ENCODE data around the gene PANK1. TPM values are rescaled to one million over a fixed set of nuclear protein-coding genes. Genes with fewer than 3 reads are reported as not detected.

PANK1 gene
- total RNA-seq, result 3.8 and 6.0 TPM in 2 replicates

DNA sequence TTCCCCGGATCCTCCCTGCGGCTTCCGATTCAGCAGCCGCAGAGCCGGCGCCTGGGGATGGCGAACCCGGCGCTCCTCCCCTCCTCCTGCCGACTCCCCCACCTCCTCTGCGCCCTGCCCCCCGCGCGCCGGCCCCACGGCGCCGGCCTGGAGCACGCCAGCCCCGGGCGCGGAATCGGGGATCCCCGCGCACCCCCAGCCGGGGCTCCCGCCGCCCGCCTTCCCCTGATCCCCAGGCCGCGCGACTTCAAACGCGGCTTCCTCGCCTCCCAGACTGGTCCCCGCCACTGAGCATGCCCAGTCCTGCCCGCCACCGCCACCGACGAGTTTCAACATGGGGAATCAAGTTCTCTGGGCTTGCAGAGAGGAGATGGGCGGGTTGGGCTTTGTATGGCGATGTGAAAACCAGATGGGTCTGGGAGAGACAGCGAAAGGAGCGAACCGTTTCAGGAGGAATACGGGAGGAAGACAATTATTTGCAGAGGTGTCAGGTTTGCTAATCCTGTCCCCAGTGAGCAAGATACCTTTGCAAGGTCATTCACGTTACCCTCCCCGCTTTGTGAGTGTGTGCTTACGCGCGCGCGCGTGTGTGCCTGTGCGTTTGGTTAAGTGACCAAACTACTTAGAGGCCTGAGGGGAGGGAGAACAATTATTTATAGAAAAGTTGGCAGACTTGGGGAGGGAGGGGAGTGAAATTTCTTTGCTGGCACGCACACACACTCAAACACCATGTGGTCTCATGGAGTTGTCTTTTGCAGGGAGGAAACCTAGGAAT lies at the start of gene PANK1:
Gene PANK1, minus strand, starts transcription at position 276 of the 775 bp plus-strand sequence. CDS start 351 bp downstream, outside the sequence.
- intact Hi-C loops (cut with micrococcal nuclease), result loop anchor here (1.0 to 10.0 kb wide), 10 partner anchors 56 to 1830 kb away; partner anchors contain the start of genes ATAD1, IFIT1, KIF20B and RPP30

DNA sequence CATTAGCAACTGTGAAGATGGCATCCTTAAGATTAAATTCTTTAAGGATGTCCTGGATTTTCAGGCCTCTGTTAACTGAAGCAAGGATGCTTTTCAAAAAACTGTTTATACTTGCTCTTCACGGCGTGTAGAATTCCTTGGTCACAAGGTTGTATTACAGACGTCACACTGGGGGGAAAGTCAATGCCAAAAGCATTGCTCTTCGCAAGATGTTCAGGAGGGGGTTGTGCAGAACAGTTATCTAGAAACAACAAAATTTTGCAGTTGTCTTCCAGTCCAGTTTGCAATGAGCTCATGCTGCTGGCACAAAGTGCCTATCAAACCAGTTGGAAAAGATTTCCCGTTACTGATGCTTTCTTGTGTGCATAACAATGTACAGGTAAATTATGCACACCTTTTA lies 48.1 kb upstream of the PANK1 start:
- intact Hi-C loops (cut with micrococcal nuclease), result no loop called here

DNA sequence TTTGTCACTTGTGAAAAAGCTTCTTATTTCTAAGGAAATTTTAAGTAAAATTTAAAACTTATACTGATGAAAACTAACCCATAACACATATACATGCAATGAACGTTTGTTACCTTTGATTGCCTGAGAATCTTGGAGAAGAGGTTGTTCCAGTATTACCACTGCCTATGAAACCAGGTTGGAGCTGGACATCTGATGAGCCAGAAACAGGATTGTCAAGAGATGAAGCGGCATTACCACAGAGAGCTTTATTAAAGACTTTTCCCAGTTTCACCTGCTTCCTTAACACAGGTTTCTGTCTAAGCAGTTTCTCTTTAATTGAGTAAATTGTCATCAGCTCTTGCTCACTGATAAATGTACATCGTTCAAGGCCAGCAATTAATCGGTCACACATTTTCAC lies 47.4 kb upstream of the PANK1 start:
- intact Hi-C loops (cut with micrococcal nuclease), result no loop called here

DNA sequence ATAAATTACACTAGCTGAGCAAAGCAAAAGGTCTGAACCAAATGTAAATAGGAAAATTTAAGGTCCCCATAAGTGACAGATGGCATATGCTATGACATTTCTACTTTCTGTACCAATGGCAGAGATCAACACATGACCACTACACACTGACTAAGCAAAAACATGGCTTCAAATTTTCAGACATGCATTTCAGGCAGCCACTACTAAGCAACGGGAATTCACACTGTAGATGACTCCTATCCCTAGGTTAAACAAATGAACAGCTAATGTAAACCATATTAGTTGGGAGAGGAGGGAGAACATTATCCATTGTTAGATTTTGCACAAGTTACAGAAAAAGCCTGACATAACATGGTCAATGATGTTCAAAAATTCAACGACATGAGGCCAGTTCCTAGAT lies 45.0 kb upstream of the PANK1 start:
- intact Hi-C loops (cut with micrococcal nuclease), result no loop called here

DNA sequence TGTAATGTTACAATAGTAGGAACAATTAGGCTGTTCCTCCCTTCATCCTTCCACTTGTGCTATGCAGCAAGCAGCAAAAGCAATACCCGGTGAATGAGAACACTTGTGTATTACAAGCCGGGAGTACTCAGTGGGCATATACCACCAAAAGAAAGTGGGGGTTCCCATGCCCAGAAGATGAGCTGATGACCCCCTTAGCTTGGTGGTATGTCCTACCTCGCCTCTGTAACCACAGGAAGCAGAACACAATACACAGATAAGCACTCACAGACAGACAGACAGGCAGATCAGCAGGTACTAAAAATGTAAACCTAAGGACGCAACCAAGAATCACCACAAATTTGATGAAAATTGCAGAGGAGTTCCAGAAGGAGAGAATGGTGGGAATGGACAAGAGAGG lies 40.9 kb upstream of the PANK1 start:
- intact Hi-C loops (cut with micrococcal nuclease), result no loop called here

DNA sequence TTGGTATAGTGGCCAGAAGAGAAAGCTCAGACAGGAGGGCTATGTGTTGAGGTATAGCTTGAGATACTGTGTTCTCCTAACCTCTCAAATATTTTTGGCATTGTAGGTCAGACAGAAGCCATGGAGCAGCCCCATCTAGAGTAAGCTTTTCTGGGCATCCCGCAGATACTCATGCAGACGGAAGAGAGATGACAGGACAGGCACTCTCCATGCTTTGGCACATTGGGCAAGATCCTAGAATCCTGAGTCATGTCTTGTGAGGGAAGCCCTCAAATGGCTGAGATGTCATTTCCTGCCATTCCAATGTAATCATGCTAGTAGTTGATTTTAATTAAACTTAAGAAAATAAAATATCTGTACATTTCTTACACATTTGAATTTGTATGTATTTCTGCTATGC lies 39.6 kb upstream of the PANK1 start:
- intact Hi-C loops (cut with micrococcal nuclease), result no loop called here

DNA sequence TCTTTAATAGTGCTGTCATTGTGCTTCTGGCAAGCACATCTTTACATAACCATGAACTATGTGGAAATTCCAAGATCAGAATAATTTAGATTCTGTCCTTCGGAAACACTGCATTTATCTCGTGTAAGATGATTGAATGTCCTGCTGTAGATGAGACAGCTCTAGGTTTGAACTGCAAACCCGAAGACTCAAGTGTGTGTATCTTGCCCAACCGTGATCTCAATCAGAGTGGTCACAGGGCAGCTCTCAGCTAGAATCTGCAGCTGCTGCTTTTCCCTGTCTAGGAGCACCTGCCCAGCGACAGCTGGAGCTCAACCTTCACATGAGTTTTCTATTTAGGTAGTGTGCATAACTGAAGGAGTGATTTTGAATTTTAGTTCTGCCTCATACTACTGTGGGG lies 38.8 kb upstream of the PANK1 start:
- intact Hi-C loops (cut with micrococcal nuclease), result no loop called here

DNA sequence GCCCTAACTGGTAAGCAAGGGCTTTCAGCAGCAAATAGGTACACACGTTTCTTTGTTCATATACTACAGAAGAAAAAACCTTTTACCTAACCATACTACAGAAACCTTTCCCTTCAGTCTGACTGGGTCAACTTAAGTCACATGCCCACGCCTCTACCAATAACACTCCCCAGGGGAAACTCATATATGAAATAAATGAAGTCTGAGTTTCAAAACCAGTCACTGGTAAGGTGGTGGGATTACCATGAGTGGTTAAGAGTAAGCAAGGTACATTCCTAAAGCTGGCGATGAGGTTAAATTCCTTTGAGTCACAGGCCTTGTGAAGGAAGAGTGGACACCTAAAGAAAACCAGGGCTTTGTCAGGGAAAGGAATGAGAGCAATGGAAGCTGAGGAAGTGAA lies 34.9 kb upstream of the PANK1 start:
- intact Hi-C loops (cut with micrococcal nuclease), result no loop called here

DNA sequence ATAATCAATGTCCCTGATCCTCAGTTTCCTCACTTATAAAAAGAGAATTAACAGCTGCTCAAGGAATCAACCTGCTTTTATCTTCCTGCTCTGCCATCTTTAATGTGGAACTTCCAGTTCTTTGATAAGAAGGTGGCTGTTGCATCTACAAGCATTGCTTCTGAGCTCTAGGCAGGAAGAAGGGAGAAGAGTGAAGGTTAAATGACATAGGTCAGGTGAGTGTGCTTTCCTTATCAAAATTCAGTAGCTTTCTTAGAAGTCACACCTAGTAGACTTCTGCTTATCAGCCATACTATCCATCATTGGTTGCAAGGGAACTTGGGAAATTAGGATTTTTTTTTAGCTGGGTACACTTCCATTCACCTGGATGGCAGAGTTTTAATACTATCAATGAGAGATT lies 32.3 kb upstream of the PANK1 start:
- intact Hi-C loops (cut with micrococcal nuclease), result no loop called here

DNA sequence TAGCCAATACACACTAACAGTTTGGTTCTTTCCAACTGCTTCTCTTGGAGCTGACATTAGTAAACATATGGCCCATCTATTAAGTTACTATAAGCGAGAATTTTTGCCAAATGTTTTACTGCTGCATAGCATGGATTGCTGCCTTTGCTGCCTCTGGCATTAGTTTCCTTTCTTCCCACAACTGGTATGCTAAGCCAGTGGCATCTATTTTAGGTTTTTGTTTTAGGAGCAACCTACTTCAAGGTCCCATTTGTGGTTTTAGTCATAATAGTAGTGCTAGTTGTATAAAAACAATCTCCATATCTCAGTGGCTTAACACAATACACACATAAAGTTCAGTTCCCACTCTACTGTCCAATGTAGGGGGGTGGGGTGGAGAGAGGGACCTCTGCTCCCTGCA lies 25.9 kb upstream of the PANK1 start:
- intact Hi-C loops (cut with micrococcal nuclease), result no loop called here

DNA sequence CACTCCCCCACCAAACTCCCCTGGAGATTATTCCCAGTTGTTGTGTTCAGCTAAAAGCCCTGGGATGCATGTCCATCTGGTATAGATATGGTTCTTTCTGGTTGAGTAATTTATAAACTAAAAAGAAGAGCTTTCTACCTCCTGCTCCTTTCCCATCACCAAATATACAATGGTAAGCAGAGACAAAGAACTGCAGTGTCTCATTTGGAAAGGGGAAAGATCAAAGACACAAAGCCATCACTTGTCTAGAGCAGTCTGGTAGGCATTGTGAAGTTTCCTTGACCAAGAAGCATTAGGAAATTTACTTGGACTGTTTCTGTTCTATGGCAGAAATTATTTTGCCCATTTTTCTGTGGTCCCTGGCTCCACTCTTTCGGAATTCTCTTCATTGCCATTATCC lies 24.9 kb upstream of the PANK1 start:
- intact Hi-C loops (cut with micrococcal nuclease), result no loop called here

DNA sequence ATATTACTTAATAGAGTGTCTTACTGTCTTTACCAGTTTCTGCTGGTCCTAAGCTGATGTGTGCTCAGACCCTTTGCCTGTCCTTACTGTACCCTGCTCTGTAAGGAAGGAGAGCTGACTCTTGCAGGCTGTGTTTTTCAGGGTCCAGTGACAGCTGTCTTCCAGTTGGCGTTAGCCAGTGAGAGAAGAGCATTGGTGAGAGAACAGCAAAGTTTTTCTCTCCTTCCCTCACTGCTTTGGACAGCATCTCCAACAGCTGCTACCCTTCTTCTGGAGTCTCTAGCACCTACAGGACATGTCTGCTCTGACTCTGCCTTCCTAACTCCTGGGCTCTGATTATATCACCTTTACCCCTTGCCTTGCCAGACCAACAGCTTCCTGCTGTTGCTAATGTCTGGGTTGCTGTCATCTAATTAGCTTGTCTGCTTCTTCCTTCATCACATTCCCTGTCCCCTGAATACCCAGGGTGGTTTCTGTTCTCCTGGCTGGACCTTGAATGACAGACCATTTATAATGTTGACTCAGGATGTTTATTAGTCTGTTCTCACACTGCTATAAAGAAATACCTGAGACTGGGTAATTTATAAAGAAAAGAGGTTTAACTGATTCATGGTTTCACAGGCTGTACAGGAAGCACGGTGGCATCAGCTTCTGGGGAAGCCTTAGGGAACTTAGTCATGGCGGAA lies 23.5 kb upstream of the PANK1 start:
- intact Hi-C loops (cut with micrococcal nuclease), result no loop called here

DNA sequence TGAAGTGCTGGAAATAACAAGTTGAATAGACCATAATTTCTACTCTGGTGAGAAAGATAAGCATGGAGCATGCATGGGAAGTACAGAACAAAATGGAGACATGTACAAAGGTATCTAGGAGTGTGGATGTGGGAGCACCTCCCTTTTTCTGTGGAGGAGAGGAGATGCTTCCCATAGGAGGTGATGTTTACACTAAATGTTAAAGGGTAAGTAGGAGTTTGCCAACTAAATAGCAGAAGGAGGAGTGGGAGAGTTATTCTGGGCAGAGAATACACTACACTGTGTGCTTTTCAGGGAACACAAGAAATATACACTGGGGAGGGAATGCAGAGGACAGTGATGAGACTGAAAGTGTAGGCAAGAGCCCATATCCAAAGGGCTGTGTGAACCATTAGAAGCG lies 21.1 kb upstream of the PANK1 start:
- intact Hi-C loops (cut with micrococcal nuclease), result no loop called here

DNA sequence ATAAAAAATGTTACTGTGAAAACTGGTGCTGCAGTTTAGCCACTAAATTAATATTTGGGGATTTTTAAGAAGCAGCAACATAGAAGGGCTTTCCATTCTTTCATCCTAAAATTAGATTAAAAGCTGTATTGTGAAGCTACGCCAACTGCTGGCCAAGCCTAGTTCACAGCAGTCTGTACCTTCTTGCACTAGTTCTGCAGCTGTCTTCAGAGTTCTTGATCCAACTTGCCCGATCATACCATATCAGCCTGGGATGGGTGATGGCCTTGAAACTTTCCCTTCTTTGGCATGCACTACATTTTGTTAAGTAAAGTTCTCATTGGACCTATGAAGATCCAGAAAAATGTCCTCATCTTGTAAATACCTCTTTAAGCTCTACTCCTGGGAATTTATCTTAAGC lies 20.3 kb upstream of the PANK1 start:
- intact Hi-C loops (cut with micrococcal nuclease), result no loop called here

DNA sequence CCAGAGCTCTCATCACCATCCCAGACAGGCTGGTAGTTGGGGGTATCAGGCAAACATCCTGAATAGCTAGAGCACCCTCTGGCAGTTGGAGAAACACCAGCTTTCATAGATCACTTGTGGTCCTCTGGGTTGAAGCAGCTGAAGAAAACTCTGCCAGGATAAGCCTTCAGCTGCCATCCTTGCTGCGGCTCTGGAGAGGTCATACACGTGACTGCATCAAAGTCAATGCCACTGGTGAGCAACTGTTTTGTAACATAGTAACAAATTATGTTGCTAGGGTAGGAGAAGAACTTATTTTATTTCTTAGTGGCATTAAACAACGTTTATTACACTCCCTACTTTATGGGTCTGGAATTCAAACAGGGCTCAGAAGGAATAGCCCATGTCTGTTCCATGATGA lies 19.2 kb upstream of the PANK1 start:
- intact Hi-C loops (cut with micrococcal nuclease), result no loop called here

DNA sequence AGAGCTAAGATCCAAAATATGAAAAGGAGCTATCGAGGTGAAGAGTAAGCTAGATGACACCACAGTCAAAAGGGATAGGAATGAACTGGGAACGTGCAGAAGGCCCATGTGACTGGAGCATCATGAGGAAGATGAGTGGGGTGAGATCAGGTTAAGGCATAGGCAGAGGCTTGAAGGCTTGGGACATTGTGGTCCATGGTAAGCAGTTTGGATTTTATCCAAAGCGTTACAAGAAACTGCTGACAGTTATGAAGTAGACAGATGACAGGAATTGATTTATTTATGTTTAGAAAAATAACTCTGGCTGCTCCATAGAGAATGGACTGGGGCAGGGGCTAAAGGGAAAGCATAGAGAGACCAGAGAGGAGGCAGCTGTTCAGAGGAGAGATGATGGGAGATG lies 18.1 kb upstream of the PANK1 start:
- intact Hi-C loops (cut with micrococcal nuclease), result no loop called here

DNA sequence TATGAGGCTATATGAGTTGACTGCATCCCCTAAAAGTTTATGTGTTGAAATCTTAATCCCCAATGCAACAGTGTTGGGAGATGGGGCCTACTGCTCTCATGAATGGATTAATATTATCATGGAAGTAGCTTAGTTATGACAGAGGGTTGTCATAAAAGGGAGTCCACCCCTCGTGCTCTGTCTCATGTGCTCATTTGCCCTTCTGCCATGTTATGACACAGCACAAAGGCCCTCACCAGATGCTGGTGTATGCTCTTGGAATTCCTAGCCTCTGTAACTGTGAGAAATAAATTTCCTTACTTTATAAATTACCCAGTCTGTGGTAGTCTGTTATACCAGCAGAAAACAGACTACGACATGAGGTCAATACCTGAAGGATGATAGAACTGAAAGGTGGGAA lies 17.6 kb upstream of the PANK1 start:
- intact Hi-C loops (cut with micrococcal nuclease), result no loop called here

DNA sequence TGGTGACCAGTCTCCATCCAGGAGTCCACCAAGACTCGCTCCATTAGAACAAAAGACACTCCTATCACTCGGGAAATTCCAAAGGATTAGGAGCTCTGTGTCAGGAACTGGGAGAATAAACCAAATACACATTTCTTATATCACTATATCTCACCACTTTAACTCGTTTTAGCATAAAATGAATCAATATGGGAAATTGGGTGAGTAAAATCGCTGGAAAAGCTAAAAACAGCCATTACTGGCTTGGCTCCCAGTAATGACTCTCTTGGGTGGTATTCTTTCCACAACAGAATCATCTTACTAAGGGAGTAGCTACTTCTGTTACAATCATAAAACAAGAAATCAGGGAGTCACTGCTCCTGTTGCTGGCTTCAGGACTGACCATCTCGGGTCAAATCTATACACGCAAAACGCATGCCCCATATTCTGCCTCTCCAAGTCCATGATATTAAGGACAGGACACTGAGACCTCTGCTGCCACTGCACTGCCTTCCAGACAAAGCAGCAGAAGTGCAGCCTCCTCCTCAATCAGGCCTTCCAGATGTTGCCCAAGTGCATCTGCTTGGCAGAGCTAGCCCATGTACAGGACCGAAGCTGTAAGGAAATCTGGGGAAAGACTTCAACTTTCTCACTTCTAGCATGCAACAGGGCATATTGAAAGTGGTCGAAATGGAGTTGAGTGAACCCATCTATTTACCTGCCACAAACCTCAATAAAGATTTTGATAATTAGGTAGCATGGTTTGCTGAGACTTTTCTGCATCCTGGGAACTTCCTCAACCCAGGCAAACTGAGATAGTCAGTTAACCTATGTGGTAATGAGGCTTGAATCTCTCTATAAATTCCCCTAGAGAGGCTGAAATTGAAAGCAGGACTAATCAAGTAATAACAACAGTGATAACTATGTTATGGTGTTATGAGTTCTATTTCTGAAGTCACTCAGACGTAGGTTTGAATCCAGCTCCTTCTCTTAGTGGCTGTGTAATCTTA lies 14.4 kb upstream of the PANK1 start:
- intact Hi-C loops (cut with micrococcal nuclease), result no loop called here

DNA sequence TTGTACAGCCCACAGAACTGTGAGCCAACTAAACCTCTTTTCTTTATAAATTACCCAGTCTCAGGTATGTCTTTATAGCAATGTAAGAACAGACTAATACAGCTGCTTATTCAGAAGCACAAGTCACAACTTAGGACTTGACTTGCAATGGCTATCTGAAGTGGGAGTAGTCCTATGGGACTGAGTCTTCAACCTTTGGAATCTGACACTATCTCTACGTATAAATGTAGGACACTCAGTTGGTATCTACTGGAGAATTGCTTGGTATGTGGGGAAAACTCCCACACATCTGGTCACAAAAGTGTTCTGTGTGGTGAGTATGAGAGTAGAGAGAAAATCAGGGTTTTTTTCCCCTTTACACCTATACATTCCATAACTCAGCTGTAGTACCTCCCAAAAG lies 12.3 kb upstream of the PANK1 start:
- intact Hi-C loops (cut with micrococcal nuclease), result no loop called here

DNA sequence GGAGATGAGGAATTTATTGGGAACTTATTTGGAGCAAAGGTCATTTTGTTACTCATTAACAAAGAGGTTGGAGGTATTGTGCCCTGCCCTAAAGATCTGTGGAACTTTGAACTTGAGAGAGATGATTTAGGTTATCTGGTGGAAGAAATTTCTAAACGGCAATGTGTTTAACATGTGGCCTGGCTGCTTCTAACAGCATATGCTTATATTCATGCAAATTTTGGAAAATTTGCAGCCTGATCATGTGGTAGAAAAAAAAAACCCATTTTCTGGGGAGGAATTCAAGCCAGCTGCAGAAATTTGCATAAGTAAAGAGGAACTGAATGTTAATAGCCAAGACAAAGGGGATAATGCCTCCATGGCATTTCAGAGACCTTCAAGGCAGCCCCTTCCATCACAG lies 10.7 kb upstream of the PANK1 start:
- intact Hi-C loops (cut with micrococcal nuclease), result no loop called here

DNA sequence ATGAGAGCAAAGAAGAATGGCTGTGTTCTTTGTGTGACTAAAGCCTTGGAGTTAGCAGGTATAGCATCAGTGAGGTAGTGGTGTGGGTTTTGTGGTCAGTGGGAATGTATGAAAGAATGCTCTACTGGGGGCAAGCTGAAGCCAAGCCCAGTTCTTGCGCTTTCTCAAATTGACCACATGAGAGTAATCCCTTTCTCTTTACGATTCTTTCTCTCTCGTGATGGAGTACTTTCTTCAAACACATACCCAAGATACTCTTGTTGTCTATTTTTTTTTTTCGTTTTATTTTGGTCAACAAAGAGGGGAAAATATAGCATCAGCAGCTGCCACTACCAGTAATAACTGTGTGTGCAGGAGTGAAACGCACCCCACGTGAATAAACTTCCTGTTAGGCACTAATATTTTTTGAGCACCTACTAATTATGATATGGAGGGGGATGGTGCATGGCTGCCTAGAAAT lies 8.4 kb upstream of the PANK1 start:
- intact Hi-C loops (cut with micrococcal nuclease), result no loop called here

Measured in T-helper 1 cell treated with Interleukin-12 subunit alpha and Interleukin-12 subunit beta and Interleukin-4 antibody, amounts not matched to agents 30 ng/mL and 1 ng/mL, for 36 hours (primary cell).